Suprapubic skin (tissue), 4 donors: ENCODE data around the gene SHKBP1. TPM values are rescaled to one million over a fixed set of nuclear protein-coding genes. Genes with fewer than 3 reads are reported as not detected.
A peak's percentile ranks its signal among the peaks of the same experiment; 100 is the strongest.

Experiments used
- DNase-seq, 2 donors: peaks; one replicate each; pipeline ENCODE4 v3.0.0-alpha.2; 2019; ENCODE audit warnings: low spot score in 2 of 2
- H3K27ac ChIP-seq: fragments of 200-600 bp; sonication (generic); one replicate; pipeline ENCODE4 v1.5.1; 2019
- H3K27me3 ChIP-seq: fragments of 200-600 bp; sonication (generic); one replicate; pipeline ENCODE4 v1.5.1; 2019
- H3K36me3 ChIP-seq: fragments of 200-600 bp; sonication (generic); one replicate; pipeline ENCODE4 v1.5.1; 2019
- H3K4me1 ChIP-seq: fragments of 200-600 bp; sonication (generic); one replicate; pipeline ENCODE4 v1.5.1; 2019
- H3K4me3 ChIP-seq: fragments of 200-600 bp; sonication (generic); one replicate; pipeline ENCODE4 v1.5.1; 2019; ENCODE audit warnings: mild to moderate bottlenecking
- H3K9me3 ChIP-seq: fragments of 200-600 bp; sonication (generic); one replicate; pipeline ENCODE4 v1.5.1; 2019
- EP300 ChIP-seq: sonication (generic); formaldehyde crosslinking; IDR thresholded peaks from one replicate; pipeline ENCODE4 v1.6.1; 2017; ENCODE audit warnings: antibody characterized with exemption
- POLR2A ChIP-seq, 2 donors: fragments of 450-650 bp; IDR thresholded peaks; one replicate each; pipeline ENCODE4 v1.6.1; 2017; ENCODE audit warnings: antibody characterized with exemption in 2 of 2, mild to moderate bottlenecking in 2 of 2, moderate library complexity in 2 of 2
- POLR2AphosphoS5 ChIP-seq, 3 donors: sonication (generic); formaldehyde crosslinking; IDR thresholded peaks; one replicate each; pipeline ENCODE4 v1.6.1; 2017; ENCODE audit warnings: antibody characterized with exemption in 3 of 3
- WGBS: methylation state at CpG from one replicate; pipeline ENCODE4 v1.1.5; 2018; 5-methylcytosine and 5-hydroxymethylcytosine counted together
- total RNA-seq, 4 donors: library from RNA; depleted of rRNA; stranded (reverse); fragments of >200 nt; gene quantifications; one replicate each; pipeline ENCODE4 v1.1.0, GENCODE V29; 2016
- TF ChIP-seq, protein P1 (sequence below), 2 donors: fragments of 200-600 bp in 1 of 2; fragments of 450-650 bp in 1 of 2; sonication (generic) in 1 of 2; IDR thresholded peaks; one replicate each; pipeline ENCODE4 v1.5.1; 2016 to 2019; ENCODE audit warnings: antibody characterized with exemption in 2 of 2, mild to moderate bottlenecking in 1 of 2, moderate library complexity in 1 of 2

SHKBP1 gene
- total RNA-seq, 4 donors from 2014 or later, result 42.2 to 58.3 (median 51.1) TPM

DNA sequence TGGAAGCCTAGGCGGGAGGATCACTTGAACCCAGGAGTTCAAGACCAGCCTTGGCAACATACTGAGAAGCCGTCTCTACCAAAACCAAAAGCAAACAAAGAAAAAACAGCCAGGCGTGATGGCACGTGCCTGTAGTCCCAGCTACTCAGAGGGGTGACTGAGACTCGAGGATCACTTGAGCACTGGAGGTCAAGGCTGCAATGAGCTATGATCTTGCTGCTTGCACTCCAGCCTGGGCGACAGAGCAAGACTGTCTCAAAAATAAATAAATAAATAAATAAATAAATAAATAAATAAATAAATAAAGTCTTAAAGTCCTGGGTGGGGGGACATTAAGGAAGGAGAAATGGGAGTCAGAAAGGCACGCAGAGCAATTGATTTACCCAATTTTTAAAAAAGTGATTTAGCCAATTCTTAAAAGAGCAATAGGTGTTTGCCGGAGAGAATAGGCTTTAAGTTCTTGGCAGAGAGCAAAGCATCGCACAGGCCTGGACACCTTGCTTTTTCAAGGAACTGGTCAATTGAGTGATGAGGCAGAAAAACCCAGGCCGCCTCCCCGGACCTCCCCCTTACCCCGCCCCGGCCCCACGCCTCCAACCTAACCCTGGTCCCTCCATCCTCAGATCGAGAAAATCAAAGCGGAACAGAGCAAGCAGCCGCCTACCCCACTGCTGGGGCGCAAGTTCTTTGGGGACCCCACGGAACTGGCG, 9.5 kb upstream of the SHKBP1 start:
- 37% methylated on average over 18 of the region's 20 CpGs for WGBS
- no peaks in the 10 kb centered on the region for H3K9me3 ChIP-seq
- no peak overlapping the region for H3K27ac ChIP-seq
- H3K4me3 ChIP-seq, result peak overlapping the region; percentile 35
- H3K27me3 ChIP-seq, result peaks cover 35% of the 10 kb centered on the region
- no peaks in the 10 kb centered on the region for H3K36me3 ChIP-seq
- no peak for DNase-seq
- H3K4me1 ChIP-seq, result peaks cover 21% of the 10 kb centered on the region
- TF ChIP-seq, protein P1, sequence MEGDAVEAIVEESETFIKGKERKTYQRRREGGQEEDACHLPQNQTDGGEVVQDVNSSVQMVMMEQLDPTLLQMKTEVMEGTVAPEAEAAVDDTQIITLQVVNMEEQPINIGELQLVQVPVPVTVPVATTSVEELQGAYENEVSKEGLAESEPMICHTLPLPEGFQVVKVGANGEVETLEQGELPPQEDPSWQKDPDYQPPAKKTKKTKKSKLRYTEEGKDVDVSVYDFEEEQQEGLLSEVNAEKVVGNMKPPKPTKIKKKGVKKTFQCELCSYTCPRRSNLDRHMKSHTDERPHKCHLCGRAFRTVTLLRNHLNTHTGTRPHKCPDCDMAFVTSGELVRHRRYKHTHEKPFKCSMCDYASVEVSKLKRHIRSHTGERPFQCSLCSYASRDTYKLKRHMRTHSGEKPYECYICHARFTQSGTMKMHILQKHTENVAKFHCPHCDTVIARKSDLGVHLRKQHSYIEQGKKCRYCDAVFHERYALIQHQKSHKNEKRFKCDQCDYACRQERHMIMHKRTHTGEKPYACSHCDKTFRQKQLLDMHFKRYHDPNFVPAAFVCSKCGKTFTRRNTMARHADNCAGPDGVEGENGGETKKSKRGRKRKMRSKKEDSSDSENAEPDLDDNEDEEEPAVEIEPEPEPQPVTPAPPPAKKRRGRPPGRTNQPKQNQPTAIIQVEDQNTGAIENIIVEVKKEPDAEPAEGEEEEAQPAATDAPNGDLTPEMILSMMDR (IDR thresholded peaks at IDR 0.05), result no peak
- TF ChIP-seq POLR2A (IDR thresholded peaks at IDR 0.05), result no peak
- TF ChIP-seq POLR2AphosphoS5 (IDR thresholded peaks at IDR 0.05), result no peak
- no peak for TF ChIP-seq EP300

DNA sequence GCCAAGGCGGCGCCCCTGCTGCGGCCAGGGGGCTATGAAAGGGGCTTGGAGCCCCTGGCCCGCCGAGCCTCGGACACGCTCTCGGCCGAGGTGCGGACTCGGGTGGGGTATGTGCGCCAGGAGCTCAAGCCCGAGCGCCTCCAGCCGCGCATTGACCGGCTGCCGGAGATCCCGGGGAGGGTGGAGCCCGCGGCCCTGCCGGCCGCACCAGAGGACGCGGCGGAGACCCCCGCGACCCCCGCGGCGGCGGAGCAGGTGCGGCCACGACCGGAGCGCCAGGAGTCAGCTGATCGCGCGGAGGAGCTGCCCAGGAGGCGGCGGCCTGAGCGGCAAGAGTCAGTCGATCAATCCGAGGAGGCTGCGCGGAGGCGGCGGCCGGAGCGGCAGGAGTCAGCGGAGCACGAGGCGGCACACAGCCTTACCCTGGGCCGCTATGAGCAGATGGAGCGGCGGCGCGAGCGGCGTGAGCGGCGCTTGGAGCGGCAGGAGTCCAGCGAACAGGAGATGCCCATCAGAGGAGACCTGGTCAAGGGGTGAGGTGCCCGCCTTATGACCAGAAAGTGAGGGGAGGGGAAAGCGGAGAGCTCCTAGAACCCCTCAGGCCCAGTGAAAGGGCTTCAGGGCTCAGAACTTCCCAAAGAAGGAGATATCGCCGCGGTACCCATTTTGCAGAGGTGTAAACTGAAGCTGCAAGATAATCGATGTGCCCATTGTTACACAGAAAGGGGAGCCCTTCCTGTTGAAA, 8.8 kb upstream of the SHKBP1 start:
- DNase-seq, result no peak
- H3K9me3 ChIP-seq, result no peaks in the 10 kb centered on the region
- WGBS, result 22% methylated on average over 21 of the region's 70 CpGs
- peaks cover 21% of the 10 kb centered on the region for H3K4me1 ChIP-seq
- TF ChIP-seq EP300 (no peak), POLR2AphosphoS5 (IDR thresholded peaks at IDR 0.05) (no peak), POLR2A (IDR thresholded peaks at IDR 0.05) (no peak)
- TF ChIP-seq, protein P1 (IDR thresholded peaks at IDR 0.05), result no peak
- no peak overlapping the region for H3K27ac ChIP-seq
- H3K27me3 ChIP-seq, result peaks cover 34% of the 10 kb centered on the region
- peak overlapping the region; percentile 35 for H3K4me3 ChIP-seq
- H3K36me3 ChIP-seq, result no peaks in the 10 kb centered on the region

DNA sequence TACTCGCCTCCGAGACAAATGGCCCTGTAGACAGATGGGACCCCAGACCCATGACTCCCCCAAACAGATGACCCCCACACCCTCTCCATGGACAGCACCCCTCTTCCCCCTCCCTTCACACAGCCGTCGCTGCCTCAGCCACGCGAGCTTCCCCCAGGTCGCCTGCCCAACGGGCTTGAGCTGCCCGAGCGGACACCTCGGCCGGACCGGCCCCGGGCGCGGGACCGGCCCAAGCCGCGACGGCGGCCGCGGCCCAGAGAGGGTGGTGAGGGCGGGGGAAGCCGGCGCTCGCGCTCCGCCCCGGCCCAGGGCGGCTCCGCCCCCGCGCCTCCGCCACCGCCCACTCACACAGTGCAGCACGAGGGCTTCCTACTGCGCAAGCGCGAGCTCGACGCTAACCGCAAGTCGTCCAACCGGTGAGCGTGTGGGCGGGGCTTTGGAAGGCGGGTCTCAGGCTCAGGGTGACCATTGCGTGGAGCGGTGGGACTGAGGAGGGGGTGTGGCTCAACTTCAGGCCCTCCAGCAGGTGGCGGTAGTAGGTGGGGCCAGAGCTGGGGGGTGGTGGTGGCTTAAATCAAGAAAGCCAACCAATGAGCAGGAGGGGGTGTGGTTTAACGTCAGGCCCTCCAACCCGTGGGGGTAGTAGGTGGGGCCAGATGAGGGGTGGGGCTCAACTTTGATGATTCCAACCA, 6.2 kb upstream of the SHKBP1 start:
- H3K4me3 ChIP-seq, result peak overlapping the region; percentile 50
- no peaks in the 10 kb centered on the region for H3K9me3 ChIP-seq
- H3K27ac ChIP-seq, result peak overlapping the region; percentile 60
- WGBS, result 1% methylated on average over 5 of the region's 53 CpGs
- peaks cover 30% of the 10 kb centered on the region for H3K27me3 ChIP-seq
- H3K4me1 ChIP-seq, result peaks cover 21% of the 10 kb centered on the region
- TF ChIP-seq POLR2A (IDR thresholded peaks at IDR 0.05), result no peak
- TF ChIP-seq, protein P1 (IDR thresholded peaks at IDR 0.05), result peak in 1 of 2 donors; percentile 44
- DNase-seq, result peak; percentile 99
- H3K36me3 ChIP-seq, result no peaks in the 10 kb centered on the region

DNA sequence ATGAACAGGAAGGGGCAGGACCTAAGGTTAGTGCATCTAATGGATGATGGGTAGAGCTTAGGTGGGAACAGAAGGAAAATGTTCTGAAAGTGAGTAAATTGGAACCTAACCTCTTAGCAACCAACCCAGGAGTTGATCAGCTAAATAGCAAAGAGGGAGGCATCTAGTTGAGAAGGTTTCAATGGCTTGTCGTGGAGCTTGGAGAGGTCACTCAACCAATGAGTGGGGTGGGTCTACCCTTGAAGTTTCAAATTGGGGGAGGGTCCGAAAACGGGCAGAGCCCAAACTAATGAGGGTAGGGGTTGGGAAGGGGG, 5.7 kb upstream of the SHKBP1 start:
- Histone ChIP-seq H3K27me3 (peaks cover 25% of the 10 kb centered on the region), H3K36me3 (no peaks in the 10 kb centered on the region), H3K4me3 (no peak overlapping the region), H3K27ac (no peak overlapping the region), H3K9me3 (no peaks in the 10 kb centered on the region), H3K4me1 (peaks cover 23% of the 10 kb centered on the region)
- no peak for TF ChIP-seq POLR2A (IDR thresholded peaks at IDR 0.05)
- TF ChIP-seq POLR2AphosphoS5 (IDR thresholded peaks at IDR 0.05), result no peak
- TF ChIP-seq EP300, result no peak
- TF ChIP-seq, protein P1 (IDR thresholded peaks at IDR 0.05), result no peak
- no peak for DNase-seq
- WGBS, result 29% methylated on average over 3 of the region's 3 CpGs
